GM04504 (cell line): ENCODE measurements around the gene IFNA1.
A peak's percentile ranks its signal among the peaks of the same experiment; 100 is the strongest.
"Not testable (repeated sequence)": the region's sequence is repeated elsewhere in the genome, so short reads cannot be mapped to it uniquely, and the experiment has no call there.

Experiments
- DNase-seq: peaks from one replicate; pipeline ENCODE4 v3.0.0-alpha.2; 2012; ENCODE audit warnings: low read depth

Gene IFNA1

DNA sequence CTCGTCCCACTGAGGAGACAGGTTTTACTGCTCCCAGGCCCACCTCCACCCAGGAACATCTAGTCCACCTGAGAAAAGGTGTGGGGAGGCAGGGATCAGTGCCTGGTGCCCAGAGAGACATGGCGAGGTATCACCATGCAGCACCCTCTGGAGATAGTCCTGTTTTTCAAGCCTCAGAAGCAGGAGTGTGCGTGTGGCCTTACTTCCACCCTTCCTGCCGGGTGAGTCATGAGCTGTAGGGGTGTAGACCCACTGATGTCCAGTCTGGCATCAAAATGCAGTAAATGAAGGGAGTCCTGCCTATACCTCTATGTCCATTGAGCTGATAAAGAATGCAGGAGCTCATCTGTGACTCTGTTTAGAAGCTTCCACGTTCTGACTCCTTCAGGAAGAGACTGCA lies 9.1 kb downstream of the IFNA1 start:
- not testable (repeated sequence) for DNase-seq

DNA sequence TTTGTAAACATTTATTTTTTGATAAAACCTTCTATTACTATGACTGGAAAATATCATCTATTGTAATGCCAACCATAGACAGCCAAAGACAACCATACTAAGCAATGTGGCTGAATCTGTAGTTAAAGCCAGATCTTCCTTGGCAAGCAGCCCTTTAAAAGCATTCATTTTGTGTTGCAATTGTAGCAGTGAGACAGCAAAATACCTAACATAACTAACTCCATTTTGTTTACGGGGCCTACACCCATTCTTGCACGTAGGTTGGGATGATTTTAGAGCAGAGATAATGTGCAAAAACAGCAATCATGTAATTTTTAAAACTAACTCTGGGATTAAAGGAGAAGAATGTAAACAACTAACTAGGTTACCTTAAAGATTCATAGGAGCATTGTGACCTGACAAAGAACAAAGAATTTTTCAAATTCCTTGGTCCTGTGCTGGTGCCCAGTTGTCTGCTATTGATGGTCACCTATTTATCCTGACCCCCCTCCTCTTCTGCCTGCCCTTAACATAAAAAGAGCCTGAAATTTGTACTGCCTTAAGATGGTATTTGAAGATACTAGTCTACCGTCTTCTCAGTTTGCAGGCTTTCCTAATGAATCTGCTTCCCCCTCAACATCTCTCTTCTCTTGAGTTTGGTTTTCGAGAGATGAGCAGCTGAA lies 10.6 kb downstream of the IFNA1 start:
- peak; percentile 16 for DNase-seq

DNA sequence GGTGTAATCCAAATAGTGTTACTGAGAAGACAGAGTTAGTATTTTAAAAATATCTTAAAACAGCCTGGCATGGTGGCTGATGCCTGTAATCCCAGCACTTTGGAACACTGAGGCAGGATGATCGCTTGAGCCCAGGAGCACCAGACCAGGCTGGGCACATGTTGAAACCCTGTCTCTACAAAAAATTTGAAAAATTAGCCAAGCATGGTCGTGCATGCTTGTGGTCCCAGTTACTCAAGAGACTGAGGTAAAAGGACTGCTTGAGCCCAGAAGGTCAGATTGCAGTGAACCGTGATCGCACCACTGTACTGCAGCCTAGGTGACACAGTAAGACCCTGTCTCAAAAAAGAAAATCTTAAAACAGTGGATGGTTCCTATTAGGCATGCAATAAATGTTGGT lies 12.4 kb downstream of the IFNA1 start:
- no peak for DNase-seq

DNA sequence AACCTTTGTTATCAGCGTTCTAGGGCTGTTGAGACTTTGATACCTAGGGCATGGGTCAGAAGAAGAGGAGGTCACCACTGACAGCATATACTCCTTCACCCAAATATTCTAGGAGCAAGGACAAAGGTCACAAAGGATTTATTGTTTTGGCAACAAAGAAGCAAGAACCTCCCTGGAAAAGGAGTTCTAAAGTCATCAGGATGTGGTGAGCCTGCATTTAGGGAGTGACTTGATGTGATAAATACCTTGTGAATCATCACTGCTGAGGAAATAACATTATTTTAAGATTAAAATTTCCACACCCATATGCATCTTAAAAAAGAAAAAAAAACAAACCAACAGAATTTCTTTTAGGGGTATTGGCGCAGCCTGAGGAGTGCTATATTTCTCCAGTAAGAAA lies 13.9 kb downstream of the IFNA1 start:
- DNase-seq = peak; percentile 17

DNA sequence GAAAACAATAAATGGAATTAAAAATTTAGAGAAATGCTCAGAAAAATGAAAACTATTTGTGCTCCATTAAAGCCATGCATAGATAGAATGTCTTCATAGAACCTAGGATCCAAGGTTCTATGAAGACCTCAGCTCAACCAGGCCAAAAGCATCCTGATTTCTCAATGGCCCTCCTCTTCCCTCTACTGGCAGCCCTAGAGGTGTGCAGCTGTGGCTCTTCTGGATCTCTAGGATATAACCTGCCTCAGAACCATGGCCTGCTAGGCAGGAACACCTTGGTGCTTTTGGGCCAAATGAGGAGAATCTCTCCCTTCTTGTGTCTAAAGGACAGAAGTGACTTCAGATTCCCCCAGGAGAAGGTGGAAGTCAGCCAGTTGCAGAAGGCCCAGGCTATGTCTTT lies 15.1 kb downstream of the IFNA1 start:
- DNase-seq = no peak

DNA sequence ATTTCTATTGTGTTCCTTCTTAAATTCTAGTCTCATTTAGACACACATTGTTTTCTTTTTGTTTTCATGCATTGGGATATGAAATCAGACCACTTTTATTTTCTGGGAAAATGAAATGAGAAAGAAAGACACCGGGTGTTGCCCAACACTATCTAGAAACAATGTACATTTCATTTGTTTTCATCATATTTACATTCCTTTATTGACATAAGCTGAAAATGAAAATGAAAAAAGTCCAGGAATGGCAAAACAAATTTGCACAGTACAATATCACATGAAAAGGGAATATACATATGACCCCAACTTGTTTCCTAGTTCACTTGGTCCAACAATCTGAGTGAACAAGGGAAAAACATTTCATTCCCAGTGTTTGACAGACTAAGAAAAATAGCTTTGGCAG lies 21.1 kb downstream of the IFNA1 start:
- no peak for DNase-seq

DNA sequence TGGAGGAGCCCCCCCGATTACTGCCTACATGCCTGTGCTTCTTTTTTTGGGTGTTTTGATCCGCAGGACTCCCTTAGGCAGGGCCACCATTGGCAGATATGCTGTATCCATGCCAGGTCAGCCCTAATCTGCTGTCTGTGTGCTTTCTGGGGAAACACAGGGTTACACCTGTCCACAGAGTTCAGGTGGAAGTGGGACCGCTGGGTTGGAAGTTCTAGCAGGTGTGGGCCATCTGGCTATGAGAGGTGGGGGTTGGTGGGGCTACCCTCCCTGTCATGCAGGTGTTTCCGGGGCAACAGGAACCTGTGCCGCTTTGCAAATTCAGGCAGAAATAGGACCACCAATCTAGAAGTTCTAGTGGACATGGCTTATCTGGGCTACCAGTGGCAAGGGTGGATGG lies 24.9 kb downstream of the IFNA1 start:
- no peak for DNase-seq

DNA sequence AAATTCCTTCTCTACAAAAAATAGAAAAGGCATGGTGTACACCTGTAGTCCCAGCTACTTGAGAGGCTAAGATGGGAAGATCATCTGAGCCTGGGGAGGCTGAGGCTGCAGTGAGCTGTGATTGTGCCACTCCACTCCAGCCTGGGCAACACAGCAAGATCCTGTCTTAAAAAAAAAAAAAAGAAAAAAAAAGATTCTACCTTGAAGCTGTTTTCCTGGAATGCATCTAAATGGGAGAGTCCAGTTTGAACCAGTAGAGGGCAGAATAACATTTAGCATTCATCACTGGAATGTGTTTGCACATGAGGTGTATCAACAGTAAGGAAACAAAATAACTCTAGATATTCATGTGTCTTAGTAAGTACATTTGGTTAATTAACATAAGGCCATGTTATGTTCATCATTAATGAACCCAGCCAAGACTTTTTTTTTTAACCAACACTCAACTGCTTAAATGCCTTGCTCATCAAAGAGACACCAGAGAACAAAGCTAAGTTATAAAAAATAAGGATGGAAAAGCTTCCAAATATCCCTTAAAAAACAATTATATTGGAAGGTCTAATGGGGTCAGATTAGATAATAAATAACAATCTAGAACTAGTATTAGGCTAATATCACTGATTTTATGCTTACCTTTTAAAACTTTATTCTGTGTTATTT lies 25.8 kb downstream of the IFNA1 start:
- peak; percentile 45 for DNase-seq

DNA sequence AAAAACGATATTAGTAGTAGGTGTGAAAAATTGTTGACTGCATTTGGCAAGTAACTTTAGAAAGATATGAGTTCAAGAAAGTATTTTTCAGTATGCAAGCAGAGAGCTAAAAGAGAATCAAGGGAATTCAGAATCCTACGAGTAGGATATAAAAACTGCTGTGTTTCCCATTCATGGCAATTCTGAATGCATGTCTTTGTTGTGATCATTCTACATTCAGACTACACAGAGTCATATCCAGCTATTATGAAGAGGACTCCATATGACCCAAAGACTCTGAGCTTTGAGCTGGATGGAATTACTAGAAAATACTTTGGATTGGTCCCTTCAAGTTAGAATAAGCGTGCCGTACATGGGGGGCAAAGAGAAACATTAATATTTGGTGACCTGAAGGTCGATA lies 29.9 kb downstream of the IFNA1 start:
- no peak for DNase-seq

DNA sequence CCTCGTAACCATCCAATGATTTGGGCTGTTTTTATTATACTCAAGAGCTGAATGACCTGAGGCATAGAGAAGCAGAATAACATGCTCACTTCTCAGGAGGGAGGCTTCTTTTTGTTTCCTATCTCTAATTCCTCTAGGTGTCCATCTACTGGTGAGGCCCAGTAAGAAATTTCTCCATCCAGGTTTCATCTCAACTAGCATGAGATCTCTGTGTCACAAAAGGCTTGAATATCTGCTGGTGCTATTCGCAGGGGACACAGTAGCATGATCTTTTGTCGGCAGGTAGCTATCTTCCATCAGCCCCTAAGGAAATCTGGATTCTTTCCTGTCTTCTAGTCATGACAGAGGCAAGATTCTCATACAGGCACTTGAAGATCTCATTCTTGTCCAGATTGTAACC lies 33.0 kb downstream of the IFNA1 start:
- no peak for DNase-seq

DNA sequence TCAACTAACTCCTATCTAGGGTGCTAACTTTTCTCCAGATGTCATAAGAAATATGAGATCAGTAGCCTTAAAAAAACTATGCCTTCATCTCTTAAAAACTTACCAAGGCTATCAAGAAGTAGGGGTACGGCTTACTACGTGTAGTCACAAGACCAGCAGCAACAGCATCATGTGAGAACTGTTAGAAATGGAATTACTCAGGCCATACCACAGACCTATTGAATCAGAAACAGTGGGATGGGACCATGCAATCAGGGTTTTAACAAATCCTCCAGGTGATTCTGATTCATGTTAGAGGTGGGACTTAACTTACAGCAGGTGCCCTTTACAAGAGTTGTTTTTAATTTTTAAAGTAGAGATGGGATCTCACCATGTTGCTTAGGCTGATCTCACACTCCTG lies 37.2 kb downstream of the IFNA1 start:
- no peak for DNase-seq

DNA sequence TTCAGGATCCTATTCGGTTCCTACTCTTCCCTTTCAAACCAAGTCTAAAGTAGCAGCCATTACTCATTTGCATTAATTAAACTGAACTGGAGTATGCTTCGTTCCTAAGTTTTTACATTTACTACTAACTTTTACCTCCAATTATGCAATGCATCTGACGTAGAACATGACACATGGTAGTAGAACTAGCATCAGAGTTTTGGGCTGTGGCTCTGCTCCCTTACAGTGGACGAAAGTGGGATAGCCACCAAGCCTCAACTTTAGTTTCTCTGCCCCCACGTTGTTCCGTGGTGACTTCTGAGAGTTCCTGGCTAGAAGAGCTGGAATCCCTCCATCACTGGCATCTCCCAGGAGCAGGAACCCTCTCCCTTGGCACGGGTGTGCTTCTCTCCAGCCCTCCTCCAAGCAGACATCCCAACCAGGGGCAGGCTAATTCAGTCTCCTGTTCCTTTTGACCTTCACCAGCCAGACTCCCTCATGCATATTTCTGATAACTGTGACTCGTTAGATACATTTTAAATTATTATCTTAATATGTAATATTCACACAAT lies 39.0 kb downstream of the IFNA1 start:
- no peak for DNase-seq

DNA sequence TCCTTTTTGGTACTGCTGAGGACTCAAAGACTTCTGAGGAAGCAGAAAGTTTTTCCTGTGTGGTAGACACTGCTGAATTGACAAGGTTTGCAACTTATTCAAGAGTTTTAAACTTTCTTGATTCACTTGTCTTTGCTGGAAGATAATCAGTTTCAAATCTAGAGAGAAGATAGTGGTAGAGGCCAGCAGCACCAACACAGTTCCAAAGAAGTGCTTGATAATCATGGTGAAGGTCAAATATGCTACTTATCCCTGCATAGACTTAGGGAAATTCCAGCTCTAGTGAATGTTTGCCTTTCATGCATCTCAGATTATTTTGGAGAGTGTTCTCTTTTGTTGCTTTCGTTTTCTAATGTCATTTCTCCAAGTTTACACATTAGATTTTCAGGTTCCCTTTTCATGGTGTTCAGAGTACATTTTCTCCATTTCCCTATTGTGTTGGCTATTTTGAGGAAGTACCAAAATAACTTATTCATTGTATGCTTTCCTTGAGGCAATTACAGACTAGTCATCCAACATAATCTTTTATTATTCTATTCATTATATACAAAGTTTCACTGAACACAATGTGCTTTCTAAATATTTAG lies 41.3 kb downstream of the IFNA1 start:
- no peak for DNase-seq

DNA sequence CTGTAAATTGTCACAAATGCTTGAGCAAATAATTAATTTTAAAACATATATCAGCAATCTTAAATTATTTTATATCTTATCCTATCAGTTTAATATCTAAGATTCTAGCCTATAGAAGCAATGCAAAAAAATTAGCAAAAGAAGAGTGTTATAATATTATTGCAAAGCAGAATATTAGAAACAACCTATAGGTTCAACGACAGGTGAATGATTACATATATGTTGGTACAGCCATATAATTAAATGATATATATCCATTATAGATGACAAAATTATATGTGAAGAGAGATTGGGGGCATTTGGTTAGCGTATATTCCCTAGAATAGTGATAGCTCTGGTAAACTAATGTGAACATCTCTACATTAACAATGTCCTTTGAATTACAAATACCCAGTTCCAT lies 42.0 kb downstream of the IFNA1 start, which contains the start of gene IFNE:
Gene IFNE, minus strand, starts transcription at position 101 of the 400 bp plus-strand sequence. CDS start 619 bp downstream, outside the sequence.
- no peak for DNase-seq
